ENCODE measurements around the gene WDR73.
"Not testable (repeated sequence)": the region's sequence is repeated elsewhere in the genome, so short reads cannot be mapped to it uniquely, and the experiment has no call there.

Gene WDR73

DNA sequence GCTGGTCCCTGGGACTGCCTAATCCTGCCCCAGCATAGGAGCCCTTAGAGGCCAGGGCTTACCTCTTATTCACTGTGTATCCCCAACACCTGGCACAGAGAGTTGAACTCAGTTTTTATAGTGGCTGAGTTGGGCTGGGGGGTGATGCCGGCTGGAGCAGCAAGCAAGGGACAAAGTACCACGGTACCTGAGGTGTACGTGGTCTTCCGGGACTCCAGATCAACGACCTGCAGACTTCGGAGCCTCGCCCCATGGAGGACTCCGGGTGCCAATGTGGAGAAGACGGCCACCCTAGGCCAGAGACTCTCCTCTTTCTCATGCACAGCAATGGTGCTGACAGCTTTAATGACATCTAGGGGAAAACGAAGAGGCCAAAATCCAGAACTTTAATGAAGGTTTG is 8.1 kb downstream of the WDR73 start:
- no peak for TF ChIP-seq POLR2A (IDR thresholded peaks at IDR 0.05; ENCODE audit: low read depth, low read length)
- no peak for FAIRE-seq

DNA sequence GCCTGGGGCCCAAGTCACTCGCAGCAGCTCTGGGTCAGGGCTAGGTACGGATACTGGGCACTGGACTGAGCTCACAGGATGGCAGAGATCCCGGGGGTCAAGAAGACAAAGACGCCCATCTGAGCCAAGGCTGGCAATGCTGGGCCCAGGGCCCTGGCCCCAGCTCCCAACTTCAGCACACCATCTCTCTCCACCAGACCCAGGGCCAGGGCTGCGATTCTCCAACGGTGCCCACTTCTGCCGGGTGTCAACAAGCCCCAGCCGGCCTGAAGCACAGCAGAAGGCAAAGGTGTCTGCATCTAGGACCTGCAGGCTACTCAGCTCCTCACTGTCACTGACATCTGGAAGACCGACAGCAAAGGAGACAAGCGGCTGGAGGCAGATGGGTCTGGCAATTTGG is 8.6 kb downstream of the WDR73 start:
- TF ChIP-seq POLR2A (IDR thresholded peaks at IDR 0.05; ENCODE audit: low read depth, low read length): no peak
- no peak for FAIRE-seq
- no peak for DNase-seq (ENCODE audit: insufficient read length, low spot score)

More for the DNA sequence above, 8.1 kb downstream of the WDR73 start:
- no peak for DNase-seq (ENCODE audit: insufficient read length, low spot score)

DNA sequence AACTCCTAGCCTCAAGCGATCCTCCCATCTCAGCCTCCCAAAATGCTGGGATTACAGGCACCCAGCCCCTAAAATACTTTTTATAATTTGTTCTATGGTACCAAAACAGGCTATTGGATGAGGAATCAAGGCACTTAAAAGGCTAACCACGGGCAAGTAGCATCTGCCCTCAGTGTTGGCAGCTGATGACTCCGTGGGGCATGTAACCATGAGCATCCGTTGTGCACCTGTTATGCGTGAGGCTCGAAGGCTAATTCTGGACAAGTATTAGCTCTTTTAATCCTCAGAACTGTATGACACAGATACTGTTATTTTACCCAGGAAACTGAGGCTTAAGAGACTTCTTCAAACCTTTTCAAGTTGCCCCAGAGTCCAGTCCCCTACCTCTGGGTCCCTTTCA is 10.2 kb downstream of the WDR73 start:
- FAIRE-seq: no peak
- no peak for DNase-seq (ENCODE audit: insufficient read length, low spot score)
- no peak for TF ChIP-seq POLR2A (IDR thresholded peaks at IDR 0.05; ENCODE audit: low read depth, low read length)

DNA sequence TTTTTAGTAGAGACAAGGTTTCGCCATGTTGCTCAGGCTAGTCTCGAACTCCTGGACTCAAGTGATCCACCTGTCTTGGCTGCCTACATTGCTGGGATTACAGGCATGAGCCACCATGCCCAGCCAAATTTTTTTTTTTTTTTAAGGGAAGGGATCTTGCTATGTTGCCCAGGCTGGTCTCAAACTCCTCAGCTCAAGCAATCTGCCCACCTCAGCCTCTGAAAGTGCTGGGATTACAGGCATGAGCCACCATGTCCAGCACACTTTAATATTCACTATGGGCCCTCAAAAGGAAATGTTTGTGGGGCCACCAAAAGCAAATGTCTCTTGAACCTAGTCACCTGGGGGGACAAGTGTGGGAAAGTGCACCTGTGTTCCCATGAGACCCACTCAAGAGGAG is 11.4 kb downstream of the WDR73 start:
- FAIRE-seq; DNase-seq (ENCODE audit: insufficient read length, low spot score): not testable (repeated sequence)

DNA sequence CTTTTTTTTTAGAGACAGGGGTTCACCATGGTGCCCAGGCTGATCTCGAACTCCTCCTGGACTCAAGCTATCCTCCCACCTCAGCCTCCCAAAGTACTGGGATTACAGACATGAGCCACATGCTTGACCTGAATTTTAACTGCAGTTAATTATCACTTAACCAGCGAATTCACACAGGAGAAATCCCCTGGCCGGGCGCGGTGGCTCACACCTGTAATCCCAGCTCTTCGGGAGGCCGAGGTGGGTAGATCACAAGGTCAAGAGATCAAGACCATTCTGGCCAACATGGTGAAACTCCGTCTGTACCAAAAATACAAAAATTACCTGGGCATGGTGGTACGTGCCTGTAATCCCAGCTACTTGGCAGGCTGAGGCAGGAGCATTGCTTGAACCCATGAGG is 12.2 kb downstream of the WDR73 start:
- not testable (repeated sequence) for FAIRE-seq

DNA sequence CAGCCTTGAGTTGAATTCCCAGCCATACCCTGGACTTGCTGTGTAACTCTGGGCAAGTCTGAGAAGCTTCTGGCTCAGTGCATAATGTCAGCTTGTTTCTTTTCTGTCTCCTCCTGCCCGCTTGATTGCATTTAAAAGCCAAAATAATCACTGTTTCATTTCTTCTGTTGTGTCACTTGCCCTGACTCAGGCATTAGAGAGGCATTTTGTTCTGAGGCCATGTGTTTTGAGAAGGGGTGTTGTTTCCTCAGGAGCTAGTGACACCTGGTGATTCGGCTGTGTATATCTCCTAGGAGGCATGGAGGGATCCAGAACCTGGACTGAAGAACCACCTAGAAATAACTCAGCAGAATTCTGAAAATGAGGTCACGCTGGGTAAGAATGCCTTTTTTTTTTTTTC is 16.0 kb downstream of the WDR73 start:
- DNase-seq (ENCODE audit: insufficient read length, low spot score) (no peak), FAIRE-seq (no peak)
- no peak for TF ChIP-seq POLR2A (IDR thresholded peaks at IDR 0.05; ENCODE audit: low read depth, low read length)

More for the DNA sequence above, 12.2 kb downstream of the WDR73 start:
- DNase-seq (ENCODE audit: insufficient read length, low spot score): not testable (repeated sequence)

DNA sequence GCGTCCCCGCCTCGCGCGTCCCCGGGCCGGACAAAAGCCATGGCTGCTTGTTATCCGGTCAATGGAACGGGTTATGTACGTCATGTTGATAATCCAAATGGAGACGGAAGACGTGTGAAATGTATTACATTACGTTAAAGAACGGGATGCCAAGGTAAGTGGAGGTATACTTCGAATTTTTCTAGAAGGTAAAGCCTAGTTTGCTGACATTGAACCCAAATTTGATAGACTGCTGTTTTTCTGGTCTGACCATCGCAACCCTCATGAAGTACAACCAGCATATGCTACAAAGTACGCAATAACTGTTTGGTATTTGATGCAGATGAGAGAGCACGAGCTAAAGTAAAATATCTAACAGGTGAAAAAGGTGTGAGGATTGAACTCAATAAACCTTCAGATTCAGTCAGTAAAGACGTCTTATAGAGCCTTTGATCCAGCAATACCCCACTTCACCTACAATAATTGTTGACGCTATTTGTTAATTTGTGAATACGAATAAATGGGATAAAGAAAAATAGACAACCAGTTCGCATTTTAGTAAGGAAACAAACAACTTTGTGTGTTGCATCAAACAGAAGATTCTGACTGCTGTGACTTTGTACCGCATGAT is 19.8 kb downstream of the WDR73 start:
- FAIRE-seq (no peak), DNase-seq (ENCODE audit: insufficient read length, low spot score) (no peak)
- TF ChIP-seq POLR2A (IDR thresholded peaks at IDR 0.05; ENCODE audit: low read depth, low read length): no peak

DNA sequence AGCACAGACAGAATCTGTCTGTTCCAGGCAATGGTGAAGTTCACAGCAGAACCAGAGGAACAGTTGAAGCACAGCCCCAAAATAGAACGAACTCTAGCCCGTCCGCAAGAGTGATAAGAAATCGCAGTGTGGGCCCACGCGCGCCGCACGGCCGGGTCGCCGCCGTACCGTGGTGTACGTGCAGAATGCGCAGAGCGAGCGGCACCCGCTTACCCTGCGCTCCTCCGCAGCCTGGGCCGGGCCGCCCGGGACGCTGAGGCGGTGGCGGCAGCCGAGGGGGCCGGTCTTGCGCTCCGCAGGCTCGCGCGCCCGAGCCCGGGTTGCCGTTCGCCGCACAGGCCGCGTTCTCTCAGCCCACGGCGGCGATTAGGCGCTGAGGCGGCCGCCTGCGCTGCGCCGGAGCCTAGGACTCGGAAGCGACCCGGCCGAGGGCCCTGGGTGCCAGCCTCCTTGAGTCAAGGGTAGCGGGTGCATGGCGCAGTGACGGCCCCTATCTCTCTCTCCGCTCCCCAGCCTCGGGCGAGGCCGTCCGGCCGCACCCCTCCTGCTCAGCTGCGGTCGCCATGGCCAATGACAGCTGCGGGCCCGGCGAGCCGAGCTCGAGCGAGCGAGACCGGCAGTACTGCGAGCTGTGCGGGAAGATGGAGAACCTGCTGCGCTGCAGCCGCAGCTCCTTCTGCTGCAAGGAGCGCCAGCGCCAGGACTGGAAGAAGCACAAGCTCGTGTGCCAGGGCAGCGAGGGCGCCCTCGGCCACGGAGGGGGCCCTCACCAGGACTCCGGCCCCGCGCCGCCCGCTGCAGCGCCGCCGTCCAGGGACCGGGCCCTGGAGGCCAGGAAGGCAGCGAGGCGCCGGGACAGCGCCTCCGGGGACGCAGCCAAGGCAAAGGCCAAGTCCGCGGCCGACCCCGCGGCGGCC is 20.5 kb downstream of the WDR73 start:
- no peak for DNase-seq (ENCODE audit: insufficient read length, low spot score)
- FAIRE-seq: no peak
- TF ChIP-seq POLR2A (IDR thresholded peaks at IDR 0.05; ENCODE audit: low read depth, low read length): no peak

DNA sequence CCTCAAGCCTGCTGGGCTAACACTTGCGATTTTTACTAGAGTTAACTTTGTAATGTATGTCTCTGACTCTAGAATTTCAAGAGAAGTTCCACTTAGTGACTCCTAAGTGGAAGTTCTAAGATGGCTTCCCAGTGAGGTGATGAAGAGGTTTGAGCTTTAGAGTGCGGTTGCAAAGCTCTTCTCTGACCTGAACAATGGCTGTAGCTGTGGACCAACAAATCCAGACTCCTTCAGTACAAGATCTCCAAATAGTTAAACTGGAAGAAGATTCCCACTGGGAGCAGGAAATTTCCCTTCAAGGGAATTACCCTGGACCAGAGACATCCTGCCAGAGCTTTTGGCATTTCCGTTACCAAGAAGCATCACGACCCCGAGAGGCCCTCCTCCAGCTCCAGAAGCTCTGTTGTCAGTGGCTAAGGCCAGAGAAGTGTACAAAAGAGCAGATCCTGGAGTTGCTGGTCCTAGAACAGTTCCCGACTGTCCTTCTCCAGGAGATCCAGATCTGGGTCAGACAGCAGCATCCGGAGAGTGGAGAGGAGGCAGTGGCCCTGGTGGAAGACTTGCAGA is 22.3 kb downstream of the WDR73 start:
- DNase-seq (ENCODE audit: insufficient read length, low spot score): no peak
- no peak for FAIRE-seq
- TF ChIP-seq POLR2A (IDR thresholded peaks at IDR 0.05; ENCODE audit: low read depth, low read length): no peak

DNA sequence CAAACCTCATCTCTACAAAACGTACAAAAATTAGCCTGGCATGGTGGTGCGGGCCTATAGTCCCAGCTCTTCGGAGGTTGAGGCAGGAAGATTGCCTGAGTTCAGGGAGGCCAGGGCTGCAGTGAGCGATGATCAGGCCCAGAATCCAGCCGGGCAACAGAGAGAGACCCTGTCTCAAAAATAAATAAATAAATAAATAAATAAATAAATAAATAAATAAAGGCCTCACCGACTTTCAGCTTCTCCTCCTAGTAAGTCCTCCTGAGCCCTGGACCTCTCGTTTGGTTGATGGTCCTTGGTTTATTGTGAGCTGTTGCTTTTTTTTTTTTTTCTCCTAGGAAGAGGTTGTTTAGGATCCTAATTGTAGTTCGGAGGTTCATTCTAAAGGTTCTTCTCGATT is 25.1 kb downstream of the WDR73 start:
- DNase-seq (ENCODE audit: insufficient read length, low spot score) (no peak), FAIRE-seq (no peak)
- TF ChIP-seq POLR2A (IDR thresholded peaks at IDR 0.05; ENCODE audit: low read depth, low read length): no peak

DNA sequence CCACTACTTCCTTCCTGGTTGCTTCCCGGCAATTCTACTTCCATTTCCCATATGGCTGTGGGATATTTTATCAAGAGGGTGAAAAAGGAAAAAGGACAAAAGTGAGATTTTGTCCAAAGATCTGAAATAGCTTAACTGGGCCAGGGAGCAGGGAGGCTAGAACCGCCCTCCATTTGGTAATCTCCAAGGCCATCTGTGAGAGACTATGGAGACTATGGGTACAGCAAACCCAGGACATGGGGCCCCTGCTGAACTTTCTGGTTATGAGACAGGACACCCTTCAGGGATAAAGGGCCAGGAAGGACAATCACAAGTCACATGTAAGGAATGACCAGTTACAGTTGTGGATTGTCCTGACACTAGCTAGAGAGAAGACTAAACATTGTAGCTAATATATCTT is 29.0 kb downstream of the WDR73 start:
- no peak for TF ChIP-seq POLR2A (IDR thresholded peaks at IDR 0.05; ENCODE audit: low read depth, low read length)
- FAIRE-seq (no peak), DNase-seq (ENCODE audit: insufficient read length, low spot score) (no peak)

DNA sequence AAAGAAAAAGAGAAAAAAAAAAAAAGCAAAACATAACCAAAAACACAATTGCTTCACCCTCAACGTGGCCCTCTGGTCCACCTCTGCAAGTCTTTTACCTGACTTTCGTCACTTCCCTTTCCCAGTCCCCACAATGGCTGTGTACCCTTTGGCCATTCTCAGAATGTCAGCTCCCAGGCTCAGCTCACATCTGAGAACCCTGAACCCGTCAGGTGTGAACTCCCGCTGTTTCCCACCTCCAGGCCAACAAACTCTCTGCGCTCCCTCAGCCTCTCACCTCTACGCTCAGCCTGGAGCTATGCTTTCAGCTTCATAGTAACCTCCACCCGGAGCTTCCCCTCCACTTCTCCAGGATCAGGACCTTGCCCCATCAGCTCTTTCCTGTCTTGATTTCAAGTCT is 29.7 kb downstream of the WDR73 start:
- DNase-seq (ENCODE audit: insufficient read length, low spot score): no peak
- TF ChIP-seq POLR2A (IDR thresholded peaks at IDR 0.05; ENCODE audit: low read depth, low read length): no peak
- no peak for FAIRE-seq

DNA sequence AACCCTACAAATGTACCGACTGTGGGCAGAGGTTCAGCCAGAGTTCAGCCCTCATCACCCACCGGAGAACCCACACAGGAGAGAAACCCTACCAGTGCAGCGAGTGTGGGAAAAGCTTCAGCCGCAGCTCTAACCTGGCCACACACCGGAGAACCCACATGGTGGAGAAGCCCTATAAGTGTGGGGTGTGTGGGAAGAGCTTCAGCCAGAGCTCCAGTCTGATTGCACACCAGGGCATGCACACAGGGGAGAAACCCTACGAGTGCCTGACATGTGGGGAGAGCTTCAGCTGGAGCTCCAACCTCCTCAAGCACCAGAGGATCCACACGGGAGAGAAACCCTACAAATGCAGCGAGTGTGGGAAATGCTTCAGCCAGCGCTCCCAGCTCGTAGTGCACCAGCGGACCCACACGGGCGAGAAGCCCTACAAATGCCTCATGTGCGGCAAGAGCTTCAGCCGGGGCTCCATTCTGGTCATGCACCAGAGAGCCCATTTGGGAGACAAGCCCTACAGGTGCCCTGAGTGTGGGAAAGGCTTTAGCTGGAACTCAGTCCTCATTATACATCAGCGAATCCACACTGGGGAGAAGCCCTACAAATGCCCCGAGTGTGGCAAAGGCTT is 32.6 kb downstream of the WDR73 start:
- no peak for FAIRE-seq
- no peak for TF ChIP-seq POLR2A (IDR thresholded peaks at IDR 0.05; ENCODE audit: low read depth, low read length)
- no peak for DNase-seq (ENCODE audit: insufficient read length, low spot score)

DNA sequence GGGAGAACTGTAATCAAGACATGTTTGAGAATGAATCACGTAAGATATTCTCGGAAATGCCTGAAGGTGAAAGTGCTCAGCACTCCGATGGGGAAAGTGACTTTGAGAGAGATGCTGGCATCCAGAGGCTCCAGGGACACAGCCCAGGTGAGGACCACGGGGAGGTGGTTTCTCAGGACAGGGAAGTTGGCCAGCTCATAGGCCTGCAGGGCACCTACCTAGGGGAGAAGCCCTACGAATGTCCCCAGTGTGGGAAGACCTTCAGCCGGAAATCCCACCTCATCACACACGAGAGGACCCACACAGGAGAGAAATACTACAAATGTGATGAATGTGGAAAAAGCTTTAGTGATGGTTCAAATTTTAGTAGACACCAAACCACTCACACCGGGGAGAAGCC is 33.5 kb downstream of the WDR73 start:
- no peak for TF ChIP-seq POLR2A (IDR thresholded peaks at IDR 0.05; ENCODE audit: low read depth, low read length)
- DNase-seq (ENCODE audit: insufficient read length, low spot score) (no peak), FAIRE-seq (no peak)

Data from H54 (cell line).